HCT116 (cell line): ENCODE results near the gene NKTR. TPM values are rescaled to one million over a fixed set of nuclear protein-coding genes. Genes with fewer than 3 reads are reported as not detected.

Experiments used
- ATAC-seq: fragments of 200-7000 bp; cut with Tn5 transposase; 2 replicates; pipeline ENCODE4 v1.9.1; 2020; ENCODE audit warnings: mild to moderate bottlenecking, moderate library complexity
- BruUV-seq: library from RNA; stranded (reverse); fragments of 400-500 nt; replicated peaks from 2 replicates; lab custom pipeline; 2021; lab: Mats Ljungman, UMichigan
- CTCF ChIA-PET: fragments of 300-600 bp; sonication (Branson Sonifier 250); formaldehyde crosslinking; loops from one replicate; lab custom pipeline; 2021; ENCODE audit warnings: antibody characterized with exemption; lab: Charles Lee
- POLR2A ChIA-PET: fragments of 300-600, 350-600 bp; sonication (Branson Sonifier 250); formaldehyde crosslinking; loops from one replicate; lab custom pipeline; 2021; ENCODE audit warnings: antibody characterized with exemption; lab: Charles Lee
- RAD21 ChIA-PET, 2 experiments: fragments of 300-600 bp; sonication (Branson Sonifier 250); formaldehyde crosslinking; loops; one replicate each; lab custom pipeline; 2023; ENCODE audit warnings: low total read pairs in 2 of 2; ENCODE audit not compliant: uncharacterized antibody in 2 of 2, unreplicated experiment in 2 of 2, low non-redundant PET in 1 of 2; lab: Charles Lee
- DNase-seq: peaks from one replicate; pipeline ENCODE4 v3.0.0-alpha.2; 2010; ENCODE audit warnings: low read depth, low spot score
- H2AFZ ChIP-seq: fragments of 200-600 bp; shearing (Covaris generic), sonication (generic); 2 replicates; pipeline ENCODE4 v1.6.1; 2017; ENCODE audit warnings: low read depth, mixed run types, mixed read lengths, antibody characterized with exemption, low read length; ENCODE audit not compliant: poor library complexity, severe bottlenecking
- H3K27ac ChIP-seq: 2 replicates; pipeline ENCODE4 v1.5.1; 2012; ENCODE audit warnings: low read depth, low read length
- H3K27me3 ChIP-seq: fragments of 200-600 bp; sonication (generic); 2 replicates; pipeline ENCODE4 v1.6.1; 2016; ENCODE audit warnings: mixed run types, low read length, mixed read lengths; ENCODE audit not compliant: insufficient read depth
- H3K36me3 ChIP-seq, 2 experiments: fragments of 200-500 bp in 1 of 2; fragments of 200-600 bp in 1 of 2; sonication (Bioruptor generic) in 1 of 2; sonication (generic) in 1 of 2; 2 replicates each; pipeline versions ENCODE4 v1.5.1 to v1.6.1; 2014 to 2016; ENCODE audit warnings: low read length in 2 of 2, inconsistent platforms in 1 of 2, mixed read lengths in 1 of 2, mixed run types in 1 of 2; ENCODE audit not compliant: insufficient read depth in 2 of 2, control insufficient read depth in 1 of 2
- H3K4me1 ChIP-seq, 2 experiments: fragments of 200-600 bp in 1 of 2; sonication (generic) in 1 of 2; 2 replicates each; pipeline versions ENCODE4 v1.5.1 to v1.6.1; 2012 to 2017; ENCODE audit warnings: low read length in 2 of 2, inconsistent platforms in 1 of 2, mild to moderate bottlenecking in 1 of 2, mixed read lengths in 1 of 2, mixed run types in 1 of 2, moderate library complexity in 1 of 2; ENCODE audit not compliant: insufficient read depth in 2 of 2, control insufficient read depth in 1 of 2
- H3K4me2 ChIP-seq: fragments of 200-600 bp; sonication (generic); 2 replicates; pipeline ENCODE4 v1.6.1; 2017; ENCODE audit warnings: mixed run types, low read length, mixed read lengths
- H3K4me3 ChIP-seq, 2 experiments: fragments of 200-600 bp in 1 of 2; sonication (generic) in 1 of 2; replicated peaks in 1 of 2; 2 replicates each; pipeline ENCODE4 v1.5.1; 2011 to 2016; ENCODE audit warnings: low read length in 2 of 2, control low read depth in 1 of 2, low read depth in 1 of 2, mild to moderate bottlenecking in 1 of 2, mixed read lengths in 1 of 2, mixed run types in 1 of 2
- H3K79me2 ChIP-seq: fragments of 200-600 bp; sonication (generic); 2 replicates; pipeline ENCODE4 v1.6.1; 2017; ENCODE audit warnings: mild to moderate bottlenecking, mixed run types, low read length, moderate library complexity, mixed read lengths; ENCODE audit not compliant: insufficient read depth
- H3K9ac ChIP-seq: fragments of 200-600 bp; sonication (generic); 2 replicates; pipeline ENCODE4 v1.6.1; 2016; ENCODE audit warnings: low read length, mixed read lengths
- H3K9me2 ChIP-seq: fragments of 200-600 bp; sonication (generic), shearing (Covaris generic); 2 replicates; pipeline ENCODE4 v1.6.1; 2017; ENCODE audit warnings: mixed run types, mild to moderate bottlenecking, moderate library complexity; ENCODE audit not compliant: insufficient read depth
- H3K9me3 ChIP-seq, 2 experiments: fragments of 200-500 bp in 1 of 2; fragments of 200-600 bp in 1 of 2; sonication (Bioruptor generic) in 1 of 2; sonication (generic) in 1 of 2; 2 replicates each; pipeline ENCODE4 v1.6.1; 2014 to 2017; ENCODE audit warnings: low read length in 2 of 2, mixed read lengths in 2 of 2, inconsistent platforms in 1 of 2, low read depth in 1 of 2, mild to moderate bottlenecking in 1 of 2, mixed run types in 1 of 2, moderate library complexity in 1 of 2; ENCODE audit not compliant: control insufficient read depth in 1 of 2, insufficient read depth in 1 of 2
- H4K20me1 ChIP-seq: fragments of 200-600 bp; sonication (generic), shearing (Covaris generic); 2 replicates; pipeline ENCODE4 v1.6.1; 2017; ENCODE audit warnings: mixed run types, mild to moderate bottlenecking, moderate library complexity; ENCODE audit not compliant: insufficient read depth
- CBX3 ChIP-seq: IDR thresholded peaks from 2 replicates; pipeline ENCODE4 v1.6.1; 2012; ENCODE audit warnings: low read depth
- FOSL1 ChIP-seq: IDR thresholded peaks from 2 replicates; pipeline ENCODE4 v1.6.1; 2012; ENCODE audit warnings: low read depth
- SIN3A ChIP-seq: IDR thresholded peaks from 2 replicates; pipeline ENCODE4 v1.6.1; 2012; ENCODE audit warnings: low read depth
- YY1 ChIP-seq: IDR thresholded peaks from 2 replicates; pipeline ENCODE4 v1.6.1; 2011; ENCODE audit warnings: low read length, low read depth, moderate library complexity, mild to moderate bottlenecking; ENCODE audit not compliant: insufficient replicate concordance; ENCODE audit errors: extremely low read depth
- intact Hi-C: fragments of 100-400 bp; cut with micrococcal nuclease; formaldehyde crosslinking; loops from 2 replicates; pipeline ENCODE4 v1.10.0; 2022
- total RNA-seq: library from RNA; stranded (reverse); gene quantifications from one replicate; pipeline ENCODE4 v1.2.1, GENCODE V29; 2021; ENCODE audit not compliant: unreplicated experiment
- TF ChIP-seq, protein P1 (sequence below): IDR thresholded peaks from 2 replicates; pipeline ENCODE4 v1.6.1; 2012; ENCODE audit warnings: low read depth
- TF ChIP-seq, protein P2 (sequence below): IDR thresholded peaks from 2 replicates; pipeline ENCODE4 v1.6.1; 2012

The NKTR gene
- total RNA-seq, 1 experiment from 2014 or later: 59.7 TPM

DNA sequence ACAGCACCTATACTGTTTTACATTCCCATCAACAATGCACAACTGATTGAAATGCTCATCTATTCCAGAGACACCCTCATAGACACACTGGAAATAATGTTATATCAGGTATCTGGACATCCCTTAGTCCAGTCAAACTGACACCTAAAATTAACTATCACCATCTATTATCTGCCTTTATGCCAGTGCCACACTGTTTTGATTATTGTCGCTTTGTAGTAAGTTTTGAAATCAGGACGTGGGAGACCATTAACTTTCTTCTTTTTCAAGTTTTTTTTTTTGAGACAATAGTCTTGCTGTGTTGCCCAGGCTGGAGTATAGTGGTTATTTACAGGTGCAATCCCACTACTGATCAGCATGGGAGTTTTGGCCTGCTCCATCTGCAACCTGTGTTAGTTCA, 75.4 kb downstream of the NKTR start:
- H3K79me2 ChIP-seq: no peaks in the 10 kb centered on the region
- no peaks in the 10 kb centered on the region for H3K27me3 ChIP-seq
- ATAC-seq: no peak
- H3K27ac ChIP-seq: no peak overlapping the region
- DNase-seq: no peak
- no peaks in the 10 kb centered on the region for H4K20me1 ChIP-seq
- ChIA-PET POLR2A (no interaction called here), CTCF (no interaction called here), RAD21 (no interaction called here)
- H3K36me3 ChIP-seq: no peaks in the 10 kb centered on the region
- H3K9me3 ChIP-seq: peaks cover 0 to 10% of the 10 kb centered on the region in 2 experiments; a peak in 1 of 4 replicates
- no peak overlapping the region for H3K4me2 ChIP-seq
- no peaks in the 10 kb centered on the region for H3K9me2 ChIP-seq
- H2AFZ ChIP-seq: no peak overlapping the region
- intact Hi-C loops: no loop called here
- no TSS peak for BruUV-seq
- H3K9ac ChIP-seq: no peak overlapping the region
- no peak for TF ChIP-seq SIN3A
- TF ChIP-seq, protein P1, sequence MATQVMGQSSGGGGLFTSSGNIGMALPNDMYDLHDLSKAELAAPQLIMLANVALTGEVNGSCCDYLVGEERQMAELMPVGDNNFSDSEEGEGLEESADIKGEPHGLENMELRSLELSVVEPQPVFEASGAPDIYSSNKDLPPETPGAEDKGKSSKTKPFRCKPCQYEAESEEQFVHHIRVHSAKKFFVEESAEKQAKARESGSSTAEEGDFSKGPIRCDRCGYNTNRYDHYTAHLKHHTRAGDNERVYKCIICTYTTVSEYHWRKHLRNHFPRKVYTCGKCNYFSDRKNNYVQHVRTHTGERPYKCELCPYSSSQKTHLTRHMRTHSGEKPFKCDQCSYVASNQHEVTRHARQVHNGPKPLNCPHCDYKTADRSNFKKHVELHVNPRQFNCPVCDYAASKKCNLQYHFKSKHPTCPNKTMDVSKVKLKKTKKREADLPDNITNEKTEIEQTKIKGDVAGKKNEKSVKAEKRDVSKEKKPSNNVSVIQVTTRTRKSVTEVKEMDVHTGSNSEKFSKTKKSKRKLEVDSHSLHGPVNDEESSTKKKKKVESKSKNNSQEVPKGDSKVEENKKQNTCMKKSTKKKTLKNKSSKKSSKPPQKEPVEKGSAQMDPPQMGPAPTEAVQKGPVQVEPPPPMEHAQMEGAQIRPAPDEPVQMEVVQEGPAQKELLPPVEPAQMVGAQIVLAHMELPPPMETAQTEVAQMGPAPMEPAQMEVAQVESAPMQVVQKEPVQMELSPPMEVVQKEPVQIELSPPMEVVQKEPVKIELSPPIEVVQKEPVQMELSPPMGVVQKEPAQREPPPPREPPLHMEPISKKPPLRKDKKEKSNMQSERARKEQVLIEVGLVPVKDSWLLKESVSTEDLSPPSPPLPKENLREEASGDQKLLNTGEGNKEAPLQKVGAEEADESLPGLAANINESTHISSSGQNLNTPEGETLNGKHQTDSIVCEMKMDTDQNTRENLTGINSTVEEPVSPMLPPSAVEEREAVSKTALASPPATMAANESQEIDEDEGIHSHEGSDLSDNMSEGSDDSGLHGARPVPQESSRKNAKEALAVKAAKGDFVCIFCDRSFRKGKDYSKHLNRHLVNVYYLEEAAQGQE: no peak
- no peak for TF ChIP-seq FOSL1
- TF ChIP-seq, protein P2, sequence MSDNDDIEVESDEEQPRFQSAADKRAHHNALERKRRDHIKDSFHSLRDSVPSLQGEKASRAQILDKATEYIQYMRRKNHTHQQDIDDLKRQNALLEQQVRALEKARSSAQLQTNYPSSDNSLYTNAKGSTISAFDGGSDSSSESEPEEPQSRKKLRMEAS: no peak
- peak; percentile 60; the same call in 1 of the 2 replicates for TF ChIP-seq CBX3
- TF ChIP-seq YY1: no peak
- H3K4me1 ChIP-seq: no peaks in the 10 kb centered on the region
- H3K4me3 ChIP-seq: no peak overlapping the region
